Left ventricle myocardium superior (tissue), 1 donor: ENCODE data around the gene TAF4B. TPM values are rescaled to one million over a fixed set of nuclear protein-coding genes. Genes with fewer than 3 reads are reported as not detected.
"Not testable (repeated sequence)": the region's sequence is repeated elsewhere in the genome, so short reads cannot be mapped to it uniquely, and the experiment has no call there.

ENCODE experiments used
- ATAC-seq: fragments of 200-7000 bp; cut with Tn5 transposase; one replicate; pipeline ENCODE4 v1.9.1; 2020; ENCODE audit warnings: mild to moderate bottlenecking, moderate library complexity
- DNase-seq: peaks from one replicate; pipeline ENCODE4 v3.0.0-alpha.2; 2020
- intact Hi-C: fragments of 100-400 bp; cut with micrococcal nuclease; formaldehyde crosslinking; loops from one replicate; pipeline ENCODE4 v1.11.0; 2022
- total RNA-seq: library from RNA; stranded (reverse); fragmentation: NEBNext Ultra II Directional; extraction: Animal tissue kit (Norgen Biotek cat#: 25700); gene quantifications from one replicate; pipeline ENCODE4 v1.2.1, GENCODE V29; 2021
- donor health status: DM: no; HTN: yes; CAD: no; lungs with severe emphysema.

TAF4B gene
- total RNA-seq, 1 donor from 2014 or later: 1.1 TPM

GRCh38 chr18:26293982-26294381 lies 67.7 kb downstream of the TAF4B start:
- ATAC-seq: no peak
- intact Hi-C loops: no loop called here
- no peak for DNase-seq

GRCh38 chr18:26298107-26298506 lies 71.9 kb downstream of the TAF4B start:
- intact Hi-C loops: no loop called here
- ATAC-seq (no peak), DNase-seq (no peak)

DNA sequence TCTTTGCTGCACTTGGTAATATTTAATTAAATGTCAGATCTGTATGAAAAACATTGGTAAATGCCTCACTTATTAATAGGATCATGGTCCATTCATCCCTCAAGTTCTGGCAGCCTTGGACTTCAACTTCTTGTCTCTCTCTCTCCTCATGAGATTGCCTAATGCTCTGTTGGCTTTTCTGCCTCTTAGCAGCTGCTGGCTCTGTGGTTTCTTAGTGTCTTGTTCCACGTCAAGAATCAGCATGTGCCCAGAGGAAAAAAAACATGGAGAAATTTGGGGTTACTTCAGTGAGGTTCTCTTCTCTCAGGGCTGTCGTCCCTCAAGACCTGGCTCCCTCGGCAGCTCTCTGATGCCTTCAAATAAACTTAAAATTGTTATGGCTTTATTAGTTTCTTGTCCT lies 75.4 kb downstream of the TAF4B start:
- ATAC-seq: peak; percentile 21
- intact Hi-C loops: no loop called here
- no peak for DNase-seq

DNA sequence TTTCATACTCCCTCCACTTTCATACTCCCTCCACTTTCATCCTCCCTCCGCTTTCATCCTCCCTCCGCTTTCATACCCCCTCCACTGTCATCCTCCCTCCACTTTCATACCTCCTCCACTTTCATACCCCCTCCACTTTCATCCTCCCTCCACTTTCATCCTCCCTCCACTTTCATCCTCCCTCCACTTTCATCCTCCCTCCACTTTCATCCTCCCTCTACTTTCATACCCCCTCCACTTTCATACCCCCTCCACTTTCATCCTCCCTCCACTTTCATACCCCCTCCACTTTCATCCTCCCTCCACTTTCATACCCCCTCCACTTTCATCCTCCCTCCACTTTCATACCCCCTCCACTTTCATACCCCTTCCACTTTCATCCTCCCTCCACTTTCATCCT lies 77.0 kb downstream of the TAF4B start:
- ATAC-seq, DNase-seq, intact Hi-C loops: not testable (repeated sequence)

DNA sequence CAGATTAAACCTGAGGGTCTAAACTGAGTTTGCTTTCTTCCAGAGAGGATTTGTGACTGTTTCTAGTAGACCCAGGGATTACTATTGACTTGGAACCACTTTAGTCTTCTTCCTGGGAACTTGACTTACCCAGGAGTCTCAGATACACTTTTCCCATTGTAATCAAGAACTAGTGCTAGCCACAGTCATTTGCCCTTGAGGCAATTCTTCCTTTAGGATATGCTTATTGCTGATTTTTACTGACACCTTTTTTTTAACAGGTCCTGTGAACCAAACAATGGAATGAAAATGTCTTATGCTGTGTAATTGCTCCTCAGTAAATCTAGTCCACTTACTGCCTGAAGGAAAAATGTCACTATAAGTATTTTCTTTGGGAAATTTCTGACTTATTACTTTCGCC lies 78.3 kb downstream of the TAF4B start:
- intact Hi-C loops: no loop called here
- DNase-seq (no peak), ATAC-seq (no peak)

- intact Hi-C loops: no loop called here
- no peak for DNase-seq
- peak; percentile 39 for ATAC-seq
These were observed 81.0 kb downstream of the TAF4B start for GRCh38 chr18:26307161-26307773.

- intact Hi-C loops: no loop called here
- no peak for DNase-seq
- ATAC-seq: no peak
These were observed 83.0 kb downstream of the TAF4B start for GRCh38 chr18:26309281-26309680.

GRCh38 chr18:26312199-26312598 lies 86.0 kb downstream of the TAF4B start:
- ATAC-seq (no peak), DNase-seq (no peak)
- intact Hi-C loops: no loop called here

- no peak for DNase-seq
- no peak for ATAC-seq
- intact Hi-C loops: no loop called here
These were observed 91.2 kb downstream of the TAF4B start for GRCh38 chr18:26317398-26317797.

DNA sequence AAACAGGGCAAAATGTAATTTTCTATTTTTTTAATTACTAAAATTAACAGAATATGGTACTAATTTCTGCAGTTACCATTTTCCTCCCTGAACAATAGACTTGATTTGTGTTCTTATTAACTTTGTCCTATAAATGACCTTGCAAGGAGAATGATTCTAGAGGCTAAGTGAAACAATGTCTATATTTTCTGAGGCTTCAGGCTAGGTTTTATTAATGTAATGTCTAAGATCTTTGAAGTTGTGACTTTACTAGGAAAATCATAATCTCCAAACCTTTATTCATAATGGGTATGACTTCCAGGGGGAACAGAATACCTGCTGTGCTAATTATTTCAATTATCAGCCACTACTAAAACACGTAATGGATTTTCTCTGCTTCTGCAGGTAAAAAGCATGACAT lies 94.4 kb downstream of the TAF4B start:
- intact Hi-C loops: no loop called here
- DNase-seq (no peak), ATAC-seq (no peak)

DNA sequence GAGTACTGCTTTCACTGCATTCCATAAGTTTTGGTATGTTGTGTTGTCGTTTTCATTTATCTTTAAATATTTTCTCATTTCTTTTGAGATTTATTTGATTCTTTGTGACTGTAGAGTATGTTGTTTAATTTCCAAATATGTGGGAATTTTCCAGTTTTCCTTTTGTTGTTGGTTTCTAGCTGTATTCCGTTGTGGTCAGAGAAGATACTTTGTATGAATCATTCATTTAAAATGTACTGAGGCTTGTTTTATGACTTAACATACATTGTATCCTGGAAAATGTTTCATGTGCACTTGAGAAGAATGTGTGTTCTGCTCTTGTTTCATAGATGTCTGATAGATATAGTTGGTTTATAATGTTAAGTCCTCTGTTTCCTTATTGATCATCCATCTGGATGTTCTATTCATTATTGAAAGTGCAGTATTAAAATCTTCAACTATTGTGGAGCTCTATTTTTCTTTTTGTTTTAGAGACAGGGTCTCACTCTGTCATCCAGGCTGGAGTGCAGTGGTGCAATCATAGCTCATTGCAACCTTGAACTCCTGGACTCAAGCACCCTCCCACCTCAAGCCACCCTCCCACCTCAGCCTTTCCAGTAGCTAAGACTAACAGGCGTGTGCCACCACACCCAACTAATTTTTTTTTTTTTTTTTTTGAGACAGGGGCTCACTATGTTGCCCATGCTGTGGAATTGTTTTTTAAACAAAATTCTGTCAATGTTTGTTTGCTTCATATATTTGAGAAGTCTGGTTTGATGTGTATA lies 96.8 kb downstream of the TAF4B start:
- DNase-seq: no peak
- no peak for ATAC-seq
- intact Hi-C loops: no loop called here

DNA sequence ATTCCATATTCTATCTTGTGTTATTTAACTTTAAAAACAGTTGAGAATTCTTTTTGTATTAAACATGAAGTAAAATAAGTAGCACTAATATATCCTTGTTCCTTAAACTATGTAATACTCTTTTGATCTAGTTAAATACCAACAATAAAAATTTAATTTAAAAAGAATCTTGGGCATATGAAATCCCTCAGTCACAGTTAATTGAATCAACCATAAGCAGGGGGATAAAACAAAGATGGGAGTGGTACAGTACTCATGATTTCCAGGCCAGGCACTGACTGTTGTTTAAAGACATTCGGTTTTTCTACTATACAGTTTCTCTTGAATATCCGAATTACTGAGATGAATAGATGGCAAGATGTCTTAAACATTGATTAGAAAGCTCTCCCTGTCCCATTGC lies 99.5 kb downstream of the TAF4B start:
- no peak for ATAC-seq
- intact Hi-C loops: no loop called here
- no peak for DNase-seq

GRCh38 chr18:26327062-26327461 lies 100.8 kb downstream of the TAF4B start:
- intact Hi-C loops: no loop called here
- ATAC-seq (no peak), DNase-seq (no peak)

GRCh38 chr18:26332991-26333390 lies 106.7 kb downstream of the TAF4B start:
- DNase-seq: no peak
- intact Hi-C loops: no loop called here

GRCh38 chr18:26335156-26335555 lies 108.9 kb downstream of the TAF4B start:
- intact Hi-C loops: no loop called here
- ATAC-seq: peak; percentile 70
- no peak for DNase-seq

More at GRCh38 chr18:26332991-26333390, 106.7 kb downstream of the TAF4B start:
- ATAC-seq: no peak

GRCh38 chr18:26335571-26336487 lies 109.6 kb downstream of the TAF4B start:
- no peak for DNase-seq
- intact Hi-C loops: no loop called here
- peak; percentile 24 for ATAC-seq

DNA sequence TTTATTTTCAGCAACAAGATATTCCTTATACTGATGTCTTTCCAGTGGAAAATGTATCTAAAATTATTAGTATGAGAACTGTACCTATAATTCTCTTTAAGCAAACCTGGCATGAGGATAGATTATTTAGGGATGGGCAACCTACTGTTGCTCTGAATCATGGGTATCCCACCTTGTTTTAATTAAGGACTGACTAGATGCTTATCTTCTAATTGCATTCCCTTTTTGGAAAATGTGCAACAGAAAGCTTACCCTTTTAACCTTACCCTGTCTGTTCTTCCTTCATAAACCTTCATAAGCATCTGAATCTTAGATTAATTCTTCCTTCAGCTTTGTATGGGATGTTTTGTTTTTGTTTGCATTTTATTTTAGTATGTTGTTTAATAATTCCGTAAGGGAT lies 110.3 kb downstream of the TAF4B start:
- DNase-seq: no peak
- intact Hi-C loops: no loop called here
- ATAC-seq: no peak

- intact Hi-C loops: no loop called here
- DNase-seq: no peak
- no peak for ATAC-seq
These were observed 116.4 kb downstream of the TAF4B start for GRCh38 chr18:26342646-26343045.

GRCh38 chr18:26350961-26351360 lies 124.7 kb downstream of the TAF4B start:
- ATAC-seq (no peak), DNase-seq (no peak)
- intact Hi-C loops: no loop called here
